ENCODE results near the gene ADGRG6.

ADGRG6 gene

DNA sequence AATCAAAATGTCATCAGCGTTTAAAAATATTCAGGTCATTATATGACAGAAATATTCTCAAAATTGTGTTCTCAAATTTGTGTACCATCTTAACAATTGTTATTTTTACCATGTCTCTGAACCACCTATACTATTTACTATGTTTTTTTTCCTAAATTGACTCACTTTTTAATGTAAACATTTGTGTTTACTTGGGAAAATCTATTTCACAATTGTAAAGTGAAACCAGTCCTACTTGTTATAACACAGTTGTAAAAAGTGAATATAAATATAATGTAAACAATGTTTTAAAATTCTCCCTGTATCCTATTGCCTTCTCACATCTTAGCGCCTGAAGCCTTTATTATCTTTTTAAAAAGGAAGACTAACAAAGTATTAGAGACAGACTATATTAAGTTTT lies 83.5 kb downstream of the ADGRG6 start:
- TF ChIP-seq, protein P1, sequence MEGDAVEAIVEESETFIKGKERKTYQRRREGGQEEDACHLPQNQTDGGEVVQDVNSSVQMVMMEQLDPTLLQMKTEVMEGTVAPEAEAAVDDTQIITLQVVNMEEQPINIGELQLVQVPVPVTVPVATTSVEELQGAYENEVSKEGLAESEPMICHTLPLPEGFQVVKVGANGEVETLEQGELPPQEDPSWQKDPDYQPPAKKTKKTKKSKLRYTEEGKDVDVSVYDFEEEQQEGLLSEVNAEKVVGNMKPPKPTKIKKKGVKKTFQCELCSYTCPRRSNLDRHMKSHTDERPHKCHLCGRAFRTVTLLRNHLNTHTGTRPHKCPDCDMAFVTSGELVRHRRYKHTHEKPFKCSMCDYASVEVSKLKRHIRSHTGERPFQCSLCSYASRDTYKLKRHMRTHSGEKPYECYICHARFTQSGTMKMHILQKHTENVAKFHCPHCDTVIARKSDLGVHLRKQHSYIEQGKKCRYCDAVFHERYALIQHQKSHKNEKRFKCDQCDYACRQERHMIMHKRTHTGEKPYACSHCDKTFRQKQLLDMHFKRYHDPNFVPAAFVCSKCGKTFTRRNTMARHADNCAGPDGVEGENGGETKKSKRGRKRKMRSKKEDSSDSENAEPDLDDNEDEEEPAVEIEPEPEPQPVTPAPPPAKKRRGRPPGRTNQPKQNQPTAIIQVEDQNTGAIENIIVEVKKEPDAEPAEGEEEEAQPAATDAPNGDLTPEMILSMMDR (IDR thresholded peaks at IDR 0.05; ENCODE audit: insufficient read depth, low read depth, low read length, missing control alignments) = no peak
- DNase-seq (ENCODE audit: low read depth) = peak; percentile 40
- H3K4me3 ChIP-seq (ENCODE audit: low read length) = no peak overlapping the region

DNA sequence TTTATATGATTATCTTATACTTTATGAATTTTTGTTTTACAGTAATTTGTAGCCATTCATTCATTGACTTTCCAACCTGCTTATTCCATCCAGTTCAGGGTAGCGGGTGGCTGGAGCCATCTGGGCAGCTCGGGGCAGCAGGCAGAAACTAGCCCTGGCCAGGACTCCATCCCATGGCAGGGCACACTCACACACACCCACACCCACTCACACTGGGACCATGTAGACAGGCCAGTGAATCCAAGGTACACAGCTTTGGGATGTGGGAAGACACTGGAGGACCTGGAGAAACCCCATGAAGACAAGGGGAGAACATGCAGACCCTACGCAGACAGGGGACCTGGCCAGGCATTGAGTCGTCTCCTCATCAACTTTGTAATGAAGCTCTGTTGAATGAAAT lies 84.8 kb downstream of the ADGRG6 start:
- DNase-seq (ENCODE audit: low read depth) = no peak
- no peak overlapping the region for H3K4me3 ChIP-seq (ENCODE audit: low read length)
- TF ChIP-seq, protein P1 (IDR thresholded peaks at IDR 0.05; ENCODE audit: insufficient read depth, low read depth, low read length, missing control alignments) = no peak

DNA sequence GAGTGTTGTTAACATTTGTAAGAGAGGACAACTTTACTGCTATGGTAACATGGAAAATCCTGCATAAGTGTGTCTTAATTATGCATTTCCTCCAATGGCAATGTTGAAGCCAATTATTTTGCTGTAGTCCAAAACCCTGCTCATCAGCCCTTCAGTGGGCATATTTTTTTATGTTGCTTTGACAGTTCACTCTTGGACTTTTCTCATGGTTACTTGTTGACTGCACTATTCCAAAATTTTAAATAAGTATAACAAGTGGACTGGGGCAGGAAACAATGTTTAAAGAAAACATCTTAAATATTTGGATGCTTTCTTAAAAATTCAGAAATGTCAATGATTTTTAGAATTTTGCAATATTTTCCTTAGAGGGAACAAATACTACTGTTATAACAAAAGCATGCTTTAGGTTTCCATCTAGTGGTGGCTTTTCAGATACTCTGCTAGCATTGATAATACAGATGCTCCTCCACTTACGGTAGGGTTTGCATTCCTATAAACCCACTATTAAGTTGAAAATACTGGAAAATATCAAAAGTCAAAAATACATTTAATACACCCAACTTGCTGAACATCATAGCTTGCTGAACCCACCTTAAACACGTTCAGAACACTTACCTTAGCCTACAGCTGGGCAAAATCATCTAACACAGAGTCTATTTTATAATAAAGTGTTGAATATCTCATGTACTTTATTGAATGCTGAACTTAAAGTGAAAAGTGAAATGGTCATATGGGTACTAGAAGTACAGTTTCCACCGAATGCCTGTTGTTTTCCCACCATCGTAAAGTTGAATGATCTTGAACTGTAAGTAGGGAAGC lies 86.4 kb downstream of the ADGRG6 start:
- TF ChIP-seq, protein P1 (IDR thresholded peaks at IDR 0.05; ENCODE audit: insufficient read depth, low read depth, low read length, missing control alignments) = peak; percentile 68
- DNase-seq (ENCODE audit: low read depth) = peak; percentile 64
- H3K4me3 ChIP-seq (ENCODE audit: low read length) = no peak overlapping the region

DNA sequence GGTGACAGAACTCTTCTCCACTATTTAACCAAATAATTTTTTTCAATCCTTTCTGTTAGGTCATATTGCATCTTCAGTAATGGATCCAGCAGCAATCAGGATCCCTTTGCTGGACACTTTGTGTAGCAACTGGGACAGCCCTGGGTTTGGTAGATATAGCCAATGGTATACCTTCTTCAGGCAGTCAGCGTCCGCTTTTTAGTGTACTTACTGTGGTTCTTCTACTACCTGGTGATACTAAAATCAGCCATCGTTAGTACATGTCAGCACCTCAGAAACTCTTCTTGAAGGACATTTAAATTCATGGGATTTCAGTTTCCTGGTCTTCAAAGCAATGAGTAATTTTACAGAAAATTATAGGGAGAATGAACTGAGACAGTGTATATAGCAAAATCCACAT lies 93.5 kb downstream of the ADGRG6 start:
- no peak overlapping the region for H3K4me3 ChIP-seq (ENCODE audit: low read length)
- DNase-seq (ENCODE audit: low read depth) = no peak
- TF ChIP-seq, protein P1 (IDR thresholded peaks at IDR 0.05; ENCODE audit: insufficient read depth, low read depth, low read length, missing control alignments) = no peak

DNA sequence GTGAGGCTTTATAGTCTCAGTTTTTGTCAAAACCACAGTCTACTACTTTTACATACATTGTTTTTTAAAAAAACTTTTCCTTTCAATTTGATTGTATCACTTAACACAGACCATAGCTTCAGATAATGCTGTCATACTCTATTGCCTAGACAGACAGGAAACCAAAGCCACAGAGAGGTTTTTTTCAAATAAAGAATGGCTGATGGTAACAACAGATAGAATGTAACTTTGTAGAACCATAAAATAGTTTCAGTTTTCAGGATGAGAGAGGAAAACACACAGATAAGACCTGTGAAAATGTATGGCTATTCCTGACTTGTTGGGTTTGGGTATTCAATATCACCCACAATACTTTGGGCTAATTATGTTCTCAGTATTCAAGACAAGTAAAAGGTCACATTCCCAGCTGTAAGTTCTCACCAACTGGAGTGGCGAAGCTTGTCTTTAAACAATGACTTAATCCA lies 94.0 kb downstream of the ADGRG6 start:
- TF ChIP-seq, protein P1 (IDR thresholded peaks at IDR 0.05; ENCODE audit: insufficient read depth, low read depth, low read length, missing control alignments) = no peak
- DNase-seq (ENCODE audit: low read depth) = no peak
- H3K4me3 ChIP-seq (ENCODE audit: low read length) = no peak overlapping the region

DNA sequence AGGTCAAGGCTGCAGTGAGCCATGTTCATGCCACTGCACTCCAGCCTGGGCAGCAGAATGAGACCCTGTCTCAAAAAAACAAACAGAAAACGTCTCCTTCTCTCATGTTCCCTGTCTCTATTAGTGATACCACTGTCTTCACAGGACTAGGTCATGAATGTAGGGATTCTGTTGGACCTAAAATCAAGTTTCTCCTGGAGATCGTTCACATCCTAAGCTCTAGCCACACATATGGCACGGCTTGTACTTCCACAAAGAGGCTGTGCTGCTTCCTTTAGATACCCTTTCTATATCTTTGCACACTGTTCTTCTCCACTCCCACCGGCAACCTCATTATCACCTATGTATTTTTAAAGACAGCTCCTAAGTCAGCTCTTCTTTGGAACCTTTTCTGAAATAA lies 96.5 kb downstream of the ADGRG6 start:
- DNase-seq (ENCODE audit: low read depth) = no peak
- TF ChIP-seq, protein P1 (IDR thresholded peaks at IDR 0.05; ENCODE audit: insufficient read depth, low read depth, low read length, missing control alignments) = no peak
- no peak overlapping the region for H3K4me3 ChIP-seq (ENCODE audit: low read length)

DNA sequence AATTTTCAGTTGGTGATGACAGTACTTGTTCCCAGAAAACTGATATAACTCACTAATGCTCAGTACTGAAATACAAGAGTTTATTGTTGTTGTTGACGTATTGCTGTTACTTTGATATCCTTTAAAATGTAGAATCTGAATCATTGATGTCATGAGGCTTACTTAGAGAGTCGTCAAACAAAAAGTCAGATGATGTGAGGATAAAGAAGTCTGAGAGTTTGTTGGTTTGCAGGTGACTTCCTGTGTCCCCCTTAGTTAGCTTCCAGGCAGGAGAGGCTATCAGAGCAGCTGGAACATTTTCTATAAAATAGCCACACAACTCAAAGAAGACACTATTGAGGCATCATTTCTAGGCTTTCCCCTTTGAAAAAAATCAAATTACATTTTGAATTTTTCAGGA lies 97.9 kb downstream of the ADGRG6 start:
- TF ChIP-seq, protein P1 (IDR thresholded peaks at IDR 0.05; ENCODE audit: insufficient read depth, low read depth, low read length, missing control alignments) = no peak
- H3K4me3 ChIP-seq (ENCODE audit: low read length) = no peak overlapping the region
- DNase-seq (ENCODE audit: low read depth) = no peak
